ENCODE results near the gene OSBPL10.
"Not testable (repeated sequence)": the region's sequence is repeated elsewhere in the genome, so short reads cannot be mapped to it uniquely, and the experiment has no call there.

OSBPL10 gene

GRCh38 chr3:31815006-31815405, 166.1 kb downstream of the OSBPL10 start:
- no peak for DNase-seq (ENCODE audit: low read depth, low spot score)

GRCh38 chr3:31813686-31814085, 167.4 kb downstream of the OSBPL10 start:
- DNase-seq (ENCODE audit: low read depth, low spot score), result no peak

GRCh38 chr3:31813197-31813596, 167.9 kb downstream of the OSBPL10 start:
- DNase-seq (ENCODE audit: low read depth, low spot score), result no peak

- DNase-seq (ENCODE audit: low read depth, low spot score), result no peak
Measured at GRCh38 chr3:31810991-31811433, 170.1 kb downstream of the OSBPL10 start.

GRCh38 chr3:31808143-31808720, 172.8 kb downstream of the OSBPL10 start:
- no peak for DNase-seq (ENCODE audit: low read depth, low spot score)

GRCh38 chr3:31804251-31805051, 176.6 kb downstream of the OSBPL10 start:
- DNase-seq (ENCODE audit: low read depth, low spot score), result no peak

GRCh38 chr3:31802981-31803740, 177.9 kb downstream of the OSBPL10 start:
- no peak for DNase-seq (ENCODE audit: low read depth, low spot score)

- no peak for DNase-seq (ENCODE audit: low read depth, low spot score)
Measured at GRCh38 chr3:31800436-31800835, 180.6 kb downstream of the OSBPL10 start.

- no peak for DNase-seq (ENCODE audit: low read depth, low spot score)
Measured at GRCh38 chr3:31798840-31799239, 182.2 kb downstream of the OSBPL10 start.

- DNase-seq (ENCODE audit: low read depth, low spot score), result no peak
Measured at GRCh38 chr3:31793821-31794220, 187.2 kb downstream of the OSBPL10 start.

- DNase-seq (ENCODE audit: low read depth, low spot score), result no peak
Measured at GRCh38 chr3:31791090-31791430, 190.0 kb downstream of the OSBPL10 start.

- DNase-seq (ENCODE audit: low read depth, low spot score), result no peak
Measured at GRCh38 chr3:31790193-31791089, 190.6 kb downstream of the OSBPL10 start.

- no peak for DNase-seq (ENCODE audit: low read depth, low spot score)
Measured at GRCh38 chr3:31789429-31789828, 191.6 kb downstream of the OSBPL10 start.

- no peak for DNase-seq (ENCODE audit: low read depth, low spot score)
Measured at GRCh38 chr3:31785734-31786133, 195.3 kb downstream of the OSBPL10 start.

- DNase-seq (ENCODE audit: low read depth, low spot score), result no peak
Measured at GRCh38 chr3:31785286-31785685, 195.8 kb downstream of the OSBPL10 start.

- not testable (repeated sequence) for DNase-seq (ENCODE audit: low read depth, low spot score)
Measured at GRCh38 chr3:31783851-31784250, 197.2 kb downstream of the OSBPL10 start.

GRCh38 chr3:31782306-31782705, 198.8 kb downstream of the OSBPL10 start:
- DNase-seq (ENCODE audit: low read depth, low spot score), result not testable (repeated sequence)

- DNase-seq (ENCODE audit: low read depth, low spot score), result no peak
Measured at GRCh38 chr3:31779514-31779913, 201.5 kb downstream of the OSBPL10 start.

GRCh38 chr3:31777887-31778286, 203.2 kb downstream of the OSBPL10 start:
- DNase-seq (ENCODE audit: low read depth, low spot score), result no peak

- no peak for DNase-seq (ENCODE audit: low read depth, low spot score)
Measured at GRCh38 chr3:31777092-31777491, 204.0 kb downstream of the OSBPL10 start.

GRCh38 chr3:31776016-31776415, 205.0 kb downstream of the OSBPL10 start:
- no peak for DNase-seq (ENCODE audit: low read depth, low spot score)

GRCh38 chr3:31775383-31775782, 205.7 kb downstream of the OSBPL10 start:
- DNase-seq (ENCODE audit: low read depth, low spot score), result no peak
